Omental fat pad (tissue), 4 donors: ENCODE measurements around the gene TRPM4. TPM values are rescaled to one million over a fixed set of nuclear protein-coding genes. Genes with fewer than 3 reads are reported as not detected.

Experiments used
- ATAC-seq: fragments of 150-250 bp; one replicate; pipeline ENCODE4 v1.9.1; 2016; ENCODE audit warnings: mild to moderate bottlenecking, moderate library complexity; ENCODE audit not compliant: low FRiP score
- DNase-seq: peaks from one replicate; pipeline ENCODE4 v3.0.0-alpha.2; 2019; ENCODE audit warnings: low spot score
- total RNA-seq, 4 donors: library from RNA; depleted of rRNA; stranded (reverse); fragments of >200 nt; gene quantifications; one replicate each; pipeline ENCODE4 v1.1.0, GENCODE V29; 2016
- TF ChIP-seq, protein P1 (sequence below), 3 donors: fragments of 450-650 bp; IDR thresholded peaks; one replicate each; pipeline ENCODE4 v1.5.1; 2016 to 2017; ENCODE audit warnings: antibody characterized with exemption in 3 of 3, mild to moderate bottlenecking in 3 of 3, moderate library complexity in 2 of 3

Gene TRPM4
- total RNA-seq, 4 donors from 2014 or later, result 7.2 to 26.0 (median 10.6) TPM

DNA sequence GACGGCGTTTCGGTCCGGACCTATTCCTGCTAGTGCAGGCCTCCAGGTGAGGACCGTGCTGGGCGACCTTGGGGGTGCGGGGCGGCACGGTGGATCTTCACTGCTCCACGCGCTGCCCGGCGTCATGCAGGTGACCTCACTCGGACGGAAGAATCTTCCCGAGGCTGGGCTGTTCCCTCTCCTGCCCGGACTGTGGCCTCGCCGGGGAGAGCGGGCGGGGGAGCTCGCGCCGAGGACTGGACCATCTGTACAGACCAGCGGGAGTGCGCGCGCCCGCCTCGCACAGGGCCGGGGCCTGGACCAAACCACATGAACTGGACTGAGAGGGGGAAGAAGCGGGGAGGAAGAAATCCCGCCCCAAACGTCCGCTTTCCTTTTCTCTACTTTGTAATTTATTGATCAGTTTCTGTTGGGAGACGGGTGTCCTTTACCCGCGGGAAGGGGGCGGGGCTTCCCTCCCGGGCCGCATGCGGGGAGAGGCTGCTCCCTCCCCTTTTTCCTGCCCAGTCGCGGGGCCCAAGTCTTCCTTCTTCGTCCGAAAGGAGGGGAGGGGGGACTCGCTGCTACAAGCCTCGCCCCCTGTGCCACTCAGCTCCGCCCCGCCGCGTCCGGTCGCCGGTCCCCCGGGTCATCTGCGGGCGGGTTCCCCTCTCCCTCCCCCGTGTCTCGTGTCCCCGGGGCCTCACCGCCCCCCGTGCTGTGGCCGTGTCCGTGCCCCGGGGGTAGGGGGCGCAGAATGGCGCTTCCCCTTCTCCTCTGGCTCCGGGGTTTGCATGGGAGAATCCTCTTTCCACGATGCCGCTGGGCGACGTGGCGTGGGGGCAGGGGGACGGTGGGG lies 7.3 kb upstream of the TRPM4 start:
- peak; percentile 40 for DNase-seq
- TF ChIP-seq, protein P1, sequence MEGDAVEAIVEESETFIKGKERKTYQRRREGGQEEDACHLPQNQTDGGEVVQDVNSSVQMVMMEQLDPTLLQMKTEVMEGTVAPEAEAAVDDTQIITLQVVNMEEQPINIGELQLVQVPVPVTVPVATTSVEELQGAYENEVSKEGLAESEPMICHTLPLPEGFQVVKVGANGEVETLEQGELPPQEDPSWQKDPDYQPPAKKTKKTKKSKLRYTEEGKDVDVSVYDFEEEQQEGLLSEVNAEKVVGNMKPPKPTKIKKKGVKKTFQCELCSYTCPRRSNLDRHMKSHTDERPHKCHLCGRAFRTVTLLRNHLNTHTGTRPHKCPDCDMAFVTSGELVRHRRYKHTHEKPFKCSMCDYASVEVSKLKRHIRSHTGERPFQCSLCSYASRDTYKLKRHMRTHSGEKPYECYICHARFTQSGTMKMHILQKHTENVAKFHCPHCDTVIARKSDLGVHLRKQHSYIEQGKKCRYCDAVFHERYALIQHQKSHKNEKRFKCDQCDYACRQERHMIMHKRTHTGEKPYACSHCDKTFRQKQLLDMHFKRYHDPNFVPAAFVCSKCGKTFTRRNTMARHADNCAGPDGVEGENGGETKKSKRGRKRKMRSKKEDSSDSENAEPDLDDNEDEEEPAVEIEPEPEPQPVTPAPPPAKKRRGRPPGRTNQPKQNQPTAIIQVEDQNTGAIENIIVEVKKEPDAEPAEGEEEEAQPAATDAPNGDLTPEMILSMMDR (IDR thresholded peaks at IDR 0.05), result no peak
- peak; percentile 60 for ATAC-seq

DNA sequence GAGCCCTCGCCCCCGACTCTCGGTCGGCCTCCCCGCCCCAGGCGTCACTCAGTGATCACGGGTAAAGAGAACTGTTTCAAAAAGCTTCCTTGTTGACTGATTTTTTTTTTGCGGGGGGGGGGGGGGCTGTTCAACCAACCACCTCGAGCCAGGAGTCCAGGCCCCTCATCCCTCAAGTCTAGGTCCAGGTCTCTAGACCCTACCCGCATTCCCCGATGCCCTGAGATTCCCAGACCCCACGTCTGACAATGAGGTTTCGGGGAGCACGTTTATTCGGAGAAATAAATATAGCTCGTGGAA lies 6.7 kb upstream of the TRPM4 start:
- ATAC-seq (no peak), DNase-seq (no peak)
- TF ChIP-seq, protein P1 (IDR thresholded peaks at IDR 0.05), result no peak

DNA sequence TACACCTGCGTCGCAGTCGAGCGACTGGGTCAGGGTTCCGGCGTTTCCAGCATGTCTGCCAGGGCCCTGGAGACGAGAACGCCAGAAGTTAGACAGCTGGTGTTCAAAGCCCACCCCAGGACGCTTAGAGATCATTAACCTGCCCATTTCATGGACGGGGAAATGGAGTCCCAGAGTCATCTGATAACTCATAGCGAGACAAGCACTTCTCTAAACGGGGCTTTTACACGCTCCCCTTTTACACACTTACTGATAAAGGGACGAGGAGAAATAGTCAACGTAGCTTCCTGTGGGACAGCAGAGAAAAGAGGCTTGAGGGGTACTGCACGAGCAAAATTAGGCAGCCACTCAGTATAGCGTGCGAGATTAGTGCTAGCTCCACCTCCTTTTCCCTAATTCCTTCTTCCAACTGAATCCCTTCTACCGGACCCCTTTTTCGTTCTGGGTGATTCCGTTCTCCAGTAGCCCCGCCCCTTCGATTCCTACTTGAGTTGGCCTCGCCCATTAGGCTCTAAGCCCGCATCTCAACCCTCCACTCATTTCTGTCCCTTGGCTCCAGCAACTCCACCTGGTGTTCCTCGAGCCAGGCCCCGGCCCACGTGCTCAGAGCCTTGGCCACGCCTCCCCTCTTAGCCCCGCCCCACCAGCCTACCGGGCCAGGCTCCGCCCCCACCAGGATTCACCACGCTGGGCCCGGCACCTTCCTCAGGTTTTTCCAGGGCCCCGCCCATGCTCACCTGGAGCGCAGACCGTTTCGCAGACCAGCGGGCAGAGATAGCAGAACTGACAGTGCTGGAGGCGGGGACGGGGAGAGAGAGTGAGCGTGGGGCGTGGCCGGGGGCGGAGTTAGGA lies 6.1 kb upstream of the TRPM4 start:
- TF ChIP-seq, protein P1 (IDR thresholded peaks at IDR 0.05), result no peak
- ATAC-seq, result no peak

DNA sequence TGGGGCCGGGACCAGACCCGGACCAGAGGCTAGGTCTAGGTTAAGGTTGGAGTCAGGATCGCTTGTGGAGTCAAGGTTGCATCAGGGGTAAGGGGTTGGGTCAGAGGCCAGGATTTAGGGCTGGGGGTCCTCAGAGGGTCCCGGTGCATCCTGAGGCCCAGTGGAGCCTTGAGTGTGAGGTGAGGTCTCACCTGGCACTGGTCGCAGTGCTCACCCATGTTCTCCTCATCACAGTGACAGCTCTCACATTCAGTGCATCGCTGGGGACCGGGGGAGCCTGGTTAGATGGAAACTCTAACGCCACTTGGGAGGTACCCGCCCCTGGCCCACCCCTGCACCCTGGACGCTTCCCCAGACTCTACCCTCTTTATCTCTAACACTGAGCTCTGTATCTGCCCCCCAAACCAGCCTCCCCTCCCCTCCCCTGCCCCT lies 5.5 kb upstream of the TRPM4 start:
- TF ChIP-seq, protein P1 (IDR thresholded peaks at IDR 0.05), result no peak
- DNase-seq, result no peak
- ATAC-seq, result no peak

More for the DNA sequence above, 6.1 kb upstream of the TRPM4 start:
- no peak for DNase-seq

DNA sequence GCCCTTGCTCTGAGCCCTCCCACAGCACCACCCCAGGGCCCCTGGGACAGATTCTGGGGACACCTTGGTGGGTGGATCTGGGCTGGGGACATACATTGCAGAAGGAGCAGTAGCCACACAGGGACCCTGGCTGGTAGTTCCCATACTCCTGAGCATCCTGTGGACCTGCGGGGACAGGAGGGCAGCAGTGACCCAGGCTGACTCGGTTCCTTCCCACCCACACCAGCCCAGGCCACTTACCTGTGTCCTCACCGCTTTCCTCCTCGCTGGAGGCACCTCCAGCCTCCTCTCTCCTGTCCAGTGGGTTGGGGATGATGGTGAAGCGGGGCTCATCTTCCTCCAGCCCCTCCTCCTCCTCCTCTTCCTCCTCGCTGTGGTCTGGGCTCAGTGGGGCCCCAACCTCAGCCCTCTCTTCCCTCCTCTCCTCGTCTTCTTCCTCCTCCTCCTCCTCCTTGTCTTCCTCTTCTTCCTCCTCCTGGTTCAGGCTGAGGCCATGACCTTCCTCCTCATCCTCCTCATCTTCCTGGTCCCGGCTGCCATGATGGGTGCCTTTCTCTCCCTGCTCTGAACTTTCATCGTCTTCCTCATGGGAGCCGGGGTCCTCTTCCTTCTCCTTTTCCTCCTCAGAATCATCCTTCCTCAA lies 4.3 kb upstream of the TRPM4 start:
- ATAC-seq (no peak), DNase-seq (no peak)
- TF ChIP-seq, protein P1 (IDR thresholded peaks at IDR 0.05), result no peak

DNA sequence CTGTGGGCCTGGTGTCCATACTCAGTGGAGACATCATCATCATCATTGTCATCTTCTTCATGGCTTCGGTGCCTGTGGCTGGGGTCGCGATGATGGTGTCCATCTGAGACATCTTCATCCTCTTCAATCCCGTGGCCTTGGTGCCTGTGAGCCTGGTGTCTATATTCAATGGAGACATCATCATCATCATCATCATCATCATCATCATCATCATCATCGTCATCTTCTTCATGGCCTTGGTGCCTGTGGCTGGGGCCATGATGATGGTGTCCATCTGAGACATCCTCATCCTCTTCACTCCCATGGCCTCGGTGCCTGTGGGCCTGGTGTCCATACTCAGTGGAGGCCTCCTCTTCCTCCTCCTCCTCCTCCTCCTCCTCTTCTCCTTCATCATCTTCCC lies 3.3 kb upstream of the TRPM4 start:
- TF ChIP-seq, protein P1 (IDR thresholded peaks at IDR 0.05), result no peak
- DNase-seq, result no peak
- ATAC-seq, result no peak
